ENCODE measurements around the gene C1orf35.
A peak's percentile ranks its signal among the peaks of the same experiment; 100 is the strongest.

C1orf35 gene

DNA sequence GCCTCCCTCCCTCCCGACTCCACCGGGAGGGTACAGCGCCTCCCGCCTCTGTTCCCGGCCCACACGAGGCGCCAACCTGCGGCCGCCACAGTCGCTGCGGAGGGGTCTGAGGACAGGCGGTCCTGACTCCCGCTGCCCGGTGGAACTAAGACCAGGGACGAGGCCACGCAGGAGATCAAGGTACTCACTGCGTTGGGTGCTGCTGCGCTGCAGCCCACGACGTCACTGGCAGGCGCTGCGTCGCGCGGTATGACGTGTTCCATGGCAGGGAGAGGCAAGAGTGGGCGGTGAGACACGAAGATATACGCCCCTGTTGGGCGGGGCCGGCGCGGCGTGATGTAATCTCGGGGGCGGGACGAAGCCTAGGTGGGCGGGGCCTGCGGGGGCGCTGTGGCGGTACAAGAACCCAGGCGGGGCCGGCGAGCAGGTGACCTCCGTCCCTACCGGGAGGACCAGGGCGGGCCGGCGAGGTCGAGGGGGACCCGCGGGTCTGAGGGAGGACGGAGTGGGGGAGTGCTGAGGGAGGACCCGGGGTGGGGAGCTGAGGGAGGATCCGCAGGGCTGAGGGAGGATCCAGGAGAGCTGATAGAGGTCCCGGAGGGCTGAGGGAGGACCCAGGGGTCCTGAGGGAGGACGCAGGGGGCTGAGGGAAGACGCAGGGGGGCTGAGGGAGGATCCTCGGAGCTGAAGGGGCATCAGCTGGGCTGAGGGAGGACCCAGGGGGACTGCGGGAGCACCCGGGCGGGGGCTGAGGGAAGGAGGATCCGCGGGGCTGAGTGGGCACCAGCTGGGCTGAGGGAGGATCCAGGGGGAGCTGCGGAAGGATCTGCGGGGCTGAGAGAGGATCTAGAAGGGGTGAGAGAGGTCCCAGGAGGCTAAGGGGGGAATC is 6.2 kb upstream of the C1orf35 start, which contains the start of gene MRPL55:
Gene MRPL55 (minus strand): TSS at position 227 of the 889 bp plus-strand sequence. CDS start 1,039 bp downstream, outside the sequence.
- DNase-seq, result peak; percentile 100

DNA sequence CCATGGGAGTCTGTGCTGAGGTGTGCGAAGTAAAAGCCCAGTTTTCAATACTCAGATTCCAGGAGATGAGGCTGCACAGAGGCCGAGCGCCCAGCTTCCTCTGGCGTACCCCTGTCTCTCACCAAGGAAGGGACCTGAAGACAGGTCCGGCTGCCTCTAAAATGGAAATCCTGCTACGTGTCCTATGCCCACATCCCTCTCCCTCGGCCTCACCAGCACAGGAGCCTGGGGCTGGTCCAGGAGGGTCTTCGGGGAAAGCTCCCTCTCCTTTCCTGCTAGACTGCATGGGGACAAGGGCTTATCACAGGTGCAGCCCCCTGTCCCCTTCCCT is 5.6 kb upstream of the C1orf35 start:
- no peak for DNase-seq

- DNase-seq, result no peak
Observed at GRCh38 chr1:228108055-228108690, 5.0 kb upstream of the C1orf35 start.

- no peak for DNase-seq
Observed at GRCh38 chr1:228107636-228108035, 4.5 kb upstream of the C1orf35 start.

- DNase-seq, result no peak
Observed at GRCh38 chr1:228106800-228107054, 3.6 kb upstream of the C1orf35 start.

GRCh38 chr1:228105996-228106799 is 3.1 kb upstream of the C1orf35 start:
- DNase-seq, result no peak

DNA sequence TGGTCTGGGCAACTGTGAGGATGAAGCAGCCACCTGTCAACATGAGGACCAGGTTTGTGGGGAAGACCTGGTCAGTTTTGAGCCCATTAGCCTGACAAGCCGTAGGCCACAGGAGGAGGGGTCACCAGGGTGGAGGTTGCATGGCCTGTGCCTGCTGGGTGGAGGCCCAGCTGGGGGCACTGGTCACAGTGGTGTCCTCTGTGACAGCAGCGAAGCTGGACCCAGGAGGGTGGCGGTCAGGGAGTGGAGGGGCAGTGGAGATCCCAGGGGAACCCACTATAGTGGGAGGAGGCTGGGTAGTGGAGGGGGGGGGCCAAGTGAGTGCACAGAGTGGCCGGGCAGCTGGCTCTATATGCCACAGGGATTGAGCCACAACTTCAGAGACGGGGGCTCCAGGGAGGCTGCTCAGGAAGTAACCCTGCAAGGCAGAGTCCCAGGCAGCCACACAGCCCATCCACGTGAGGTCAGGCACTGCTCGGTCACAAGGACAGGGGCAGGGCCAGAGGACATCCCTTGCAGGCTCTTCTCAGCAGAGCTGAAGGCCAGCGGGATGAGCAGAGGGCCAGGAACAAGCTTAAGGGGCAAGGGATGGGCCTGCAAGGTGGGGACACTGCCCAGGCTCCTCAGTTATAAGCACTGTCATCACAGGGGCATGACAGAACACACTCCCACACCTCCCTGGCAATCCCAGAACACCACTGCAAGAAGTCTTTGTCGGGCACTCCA is 2.3 kb upstream of the C1orf35 start:
- DNase-seq, result no peak

GRCh38 chr1:228104526-228105269 is 1.6 kb upstream of the C1orf35 start:
- DNase-seq, result no peak

GRCh38 chr1:228101994-228102790 is 933 bp downstream of the C1orf35 start:
- peak; percentile 62 for DNase-seq

DNA sequence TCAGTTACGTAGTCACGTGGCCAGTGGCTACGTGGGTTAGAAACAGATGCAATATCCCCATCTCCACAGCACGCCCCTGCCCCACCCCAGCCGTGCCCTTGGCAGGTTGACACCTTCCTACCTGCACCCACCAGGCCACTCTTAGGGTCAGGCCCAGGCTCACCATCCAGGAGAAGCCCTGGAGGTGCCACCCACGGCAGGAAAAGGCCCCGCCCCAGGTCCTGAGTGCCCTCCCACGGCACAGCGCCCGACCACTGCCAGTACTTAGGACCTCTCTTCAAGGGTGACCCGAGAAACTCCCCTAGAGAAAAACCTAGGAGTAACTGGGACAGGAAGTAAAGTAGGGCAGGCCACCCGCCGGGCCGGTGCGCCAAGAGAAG is 1.5 kb downstream of the C1orf35 start:
- no peak for DNase-seq

DNA sequence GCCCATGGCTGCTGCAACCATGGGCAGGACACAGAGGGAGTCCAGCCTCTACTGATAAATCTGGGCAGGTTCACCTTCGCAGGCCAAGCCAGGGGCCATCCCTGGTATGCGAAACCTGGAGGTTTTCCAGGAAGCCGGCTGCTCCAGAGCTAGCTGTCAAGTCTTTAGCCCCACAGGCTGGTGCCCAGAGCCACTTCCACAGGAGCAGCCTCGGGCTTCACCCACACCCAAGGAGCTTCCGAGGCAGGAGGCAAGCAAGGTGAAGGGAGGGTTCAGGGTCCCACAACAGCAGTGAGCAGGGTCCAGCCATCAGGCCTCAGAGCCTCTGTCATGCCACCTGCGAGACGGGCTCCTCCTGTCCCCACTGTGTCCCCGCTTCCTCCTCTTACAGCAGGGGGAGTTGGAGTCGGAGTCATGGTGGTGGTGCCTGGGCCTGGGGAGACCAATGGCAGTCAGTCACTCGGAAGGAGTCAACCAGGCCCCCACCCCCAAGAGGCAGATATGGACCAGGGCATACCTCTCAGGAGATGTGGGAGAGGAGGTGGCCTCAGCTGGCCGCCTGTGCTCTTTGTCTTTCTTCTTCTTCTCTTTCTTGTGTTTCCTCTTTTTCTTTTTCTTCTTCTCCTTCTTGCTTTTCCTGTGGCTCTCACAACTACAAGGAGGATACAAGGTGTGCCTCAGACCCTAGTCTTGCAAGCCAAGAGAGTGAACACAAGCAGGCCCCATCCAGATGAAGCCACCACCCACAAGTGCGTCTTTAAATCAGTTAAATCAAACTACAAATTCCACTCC is 2.1 kb downstream of the C1orf35 start:
- no peak for DNase-seq

DNA sequence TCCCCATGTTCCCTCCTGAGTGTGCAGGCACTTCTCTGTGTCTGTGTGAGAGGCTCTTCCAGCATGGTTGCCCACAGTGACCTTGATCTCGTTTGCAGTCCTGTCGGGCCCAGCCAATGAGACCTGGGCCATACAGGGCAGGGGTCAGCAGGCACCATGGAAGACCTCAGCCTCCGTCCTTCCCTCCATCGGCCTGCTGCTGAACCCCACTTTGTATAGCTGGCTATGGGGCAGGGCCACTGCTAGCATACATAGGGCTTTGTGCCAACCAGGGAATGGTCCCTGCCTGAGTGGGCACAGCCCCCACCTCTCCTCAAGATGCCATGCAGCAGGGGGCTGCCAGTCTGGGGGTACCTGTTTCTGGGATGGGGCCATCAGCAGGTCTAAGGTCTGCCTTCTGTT is 3.8 kb downstream of the C1orf35 start:
- DNase-seq, result no peak

- no peak for DNase-seq
Observed at GRCh38 chr1:228098323-228098931, 4.7 kb downstream of the C1orf35 start.

DNA sequence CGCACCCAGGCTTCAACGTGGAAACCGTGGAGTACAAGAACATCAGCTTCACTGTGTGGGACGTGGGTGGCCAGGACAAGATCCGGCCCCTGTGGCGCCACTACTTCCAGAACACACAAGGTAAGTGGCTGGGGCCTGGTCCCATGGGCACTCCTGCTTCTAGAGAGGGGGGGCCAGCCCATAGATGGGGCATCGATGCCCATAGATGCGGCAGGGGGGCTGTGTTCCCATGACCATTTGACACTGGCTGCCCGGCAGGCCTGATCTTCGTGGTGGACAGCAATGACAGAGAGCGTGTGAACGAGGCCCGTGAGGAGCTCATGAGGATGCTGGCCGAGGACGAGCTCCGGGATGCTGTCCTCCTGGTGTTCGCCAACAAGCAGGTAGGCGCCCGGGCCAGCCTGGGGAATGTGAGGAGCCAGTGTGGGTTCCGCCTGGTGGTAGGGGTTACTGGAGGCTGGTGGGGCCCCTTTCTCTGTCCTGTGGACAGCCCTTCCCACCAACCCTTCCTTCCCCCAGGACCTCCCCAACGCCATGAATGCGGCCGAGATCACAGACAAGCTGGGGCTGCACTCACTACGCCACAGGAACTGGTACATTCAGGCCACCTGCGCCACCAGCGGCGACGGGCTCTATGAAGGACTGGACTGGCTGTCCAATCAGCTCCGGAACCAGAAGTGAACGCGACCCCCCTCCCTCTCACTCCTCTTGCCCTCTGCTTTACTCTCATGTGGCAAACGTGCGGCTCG is 5.6 kb downstream of the C1orf35 start:
- DNase-seq, result no peak

- DNase-seq, result peak; percentile 29
Observed at GRCh38 chr1:228096416-228097332, 6.5 kb downstream of the C1orf35 start.

- DNase-seq, result peak; percentile 17
Observed at GRCh38 chr1:228095938-228096337, 7.2 kb downstream of the C1orf35 start.

DNA sequence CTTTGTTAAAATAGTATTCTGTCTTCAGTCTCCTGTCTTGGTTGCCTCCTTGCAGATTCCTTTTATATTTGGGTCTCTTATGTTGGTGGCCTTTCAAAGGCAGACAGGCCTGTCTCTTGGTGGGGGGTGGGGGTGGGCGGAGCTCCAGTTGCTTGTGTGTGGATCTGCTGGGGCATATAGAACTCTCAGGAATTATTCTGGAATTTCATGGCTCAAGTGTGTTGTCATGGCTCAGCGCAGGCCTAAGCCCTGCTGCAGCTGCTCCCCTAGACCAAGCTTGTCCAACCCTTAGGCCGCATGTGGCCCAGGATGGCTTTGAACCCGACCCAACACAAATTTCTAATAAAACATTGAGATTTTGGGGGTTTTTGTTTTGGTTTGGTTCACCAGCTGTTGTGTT is 8.0 kb downstream of the C1orf35 start:
- DNase-seq, result no peak

- peak; percentile 8 for DNase-seq
Observed at GRCh38 chr1:228094432-228095016, 8.6 kb downstream of the C1orf35 start.

Measured in activated CD4-positive, CD25-positive, alpha-beta regulatory T cell treated with anti-CD3 and anti-CD28 coated beads, Interleukin-2, amount 50 U/mL, for 72 hours (primary cell).